ENCODE data around the gene WNT5A. TPM values are rescaled to one million over a fixed set of nuclear protein-coding genes. Genes with fewer than 3 reads are reported as not detected.

The WNT5A gene
- total RNA-seq, 1 experiment from 2014 or later = 0.15 TPM

DNA sequence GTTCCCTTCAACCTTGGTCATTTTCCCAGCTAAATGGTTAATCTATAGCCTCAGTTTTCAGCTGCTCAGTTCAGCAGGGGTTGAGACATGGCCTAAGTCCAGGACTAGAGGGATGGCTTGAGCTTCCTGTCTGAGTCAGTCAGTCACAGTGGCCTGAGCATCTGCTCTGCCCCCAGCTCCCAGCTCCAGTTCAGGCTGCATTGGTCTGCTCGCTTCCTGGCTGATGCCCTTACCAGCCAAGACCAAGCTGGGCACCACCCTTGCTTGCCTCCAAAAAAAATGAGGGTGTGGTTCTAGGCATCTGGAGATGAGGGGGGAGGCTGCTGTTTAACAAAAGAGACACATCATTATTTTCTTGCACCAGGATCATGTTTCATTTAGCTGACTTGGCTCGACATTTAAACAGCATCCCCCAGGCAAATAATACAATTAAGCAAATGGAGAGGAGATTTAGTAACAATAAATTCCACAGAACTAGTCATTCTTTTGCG is 70.7 kb downstream of the WNT5A start:
- RAD21 ChIA-PET (ENCODE audit: low non-redundant PET in 1 of 2, low total read pairs in 2 of 2, uncharacterized antibody in 2 of 2, unreplicated experiment in 2 of 2) = no interaction called here

More for the DNA sequence above, 70.7 kb downstream of the WNT5A start:
- H3K9me2 ChIP-seq (ENCODE audit: insufficient read depth) = no peaks in the 10 kb centered on the region
- H3K36me3 ChIP-seq (ENCODE audit: control insufficient read depth in 1 of 2, insufficient read depth in 2 of 2, low read length in 2 of 2) = no peaks in the 10 kb centered on the region
- TF ChIP-seq, protein P1, sequence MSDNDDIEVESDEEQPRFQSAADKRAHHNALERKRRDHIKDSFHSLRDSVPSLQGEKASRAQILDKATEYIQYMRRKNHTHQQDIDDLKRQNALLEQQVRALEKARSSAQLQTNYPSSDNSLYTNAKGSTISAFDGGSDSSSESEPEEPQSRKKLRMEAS (IDR thresholded peaks at IDR 0.05) = no peak
- TF ChIP-seq EGR1 (IDR thresholded peaks at IDR 0.05; ENCODE audit: low read depth) = no peak
- H4K20me1 ChIP-seq (ENCODE audit: insufficient read depth) = no peaks in the 10 kb centered on the region
- H3K79me2 ChIP-seq (ENCODE audit: insufficient read depth, low read length) = no peaks in the 10 kb centered on the region
- no peak overlapping the region for H3K27ac ChIP-seq (ENCODE audit: low read depth, low read length)
- intact Hi-C loops (cut with micrococcal nuclease) = no loop called here
- CTCF ChIA-PET = no interaction called here
- no peaks in the 10 kb centered on the region for H3K4me1 ChIP-seq (ENCODE audit: control insufficient read depth in 1 of 2, insufficient read depth in 2 of 2, low read length in 2 of 2)
- H2AFZ ChIP-seq (ENCODE audit: low read depth, low read length, poor library complexity, severe bottlenecking) = no peak overlapping the region
- H3K4me2 ChIP-seq (ENCODE audit: low read length) = no peak overlapping the region
- ATAC-seq = no peak
- no peak for DNase-seq (ENCODE audit: low read depth, low spot score)
- H3K27me3 ChIP-seq (ENCODE audit: insufficient read depth, low read length) = no peaks in the 10 kb centered on the region
- no peak overlapping the region for H3K4me3 ChIP-seq (replicated peaks in 1 of 2; ENCODE audit: low read depth in 1 of 2, low read length in 2 of 2)
- H3K9me3 ChIP-seq (ENCODE audit: control insufficient read depth in 1 of 2, insufficient read depth in 1 of 2, low read depth in 1 of 2, low read length in 2 of 2) = peaks cover 0 to 15% of the 10 kb centered on the region in 2 experiments; a peak in 1 of 4 replicates
- POLR2A ChIA-PET = no interaction called here
- no peak overlapping the region for H3K9ac ChIP-seq (ENCODE audit: low read length)
- BruUV-seq (replicated peaks) = no TSS peak

All from HCT116 (cell line).